Stimulated activated CD4-positive, alpha-beta T cell treated with anti-CD3 and anti-CD28 coated beads, Interleukin-1b, Interleukin-23, amount 100 ng/mL, for 1 hour (primary cell): ENCODE results near the gene ACOT9.
"Not testable (repeated sequence)": the region's sequence is repeated elsewhere in the genome, so short reads cannot be mapped to it uniquely, and the experiment has no call there.

ENCODE experiments used
- DNase-seq, 2 donors: peaks; one replicate each; pipeline ENCODE4 v3.0.0-alpha.2; 2020; ENCODE audit warnings: low read depth in 2 of 2

ACOT9 gene, protein sequence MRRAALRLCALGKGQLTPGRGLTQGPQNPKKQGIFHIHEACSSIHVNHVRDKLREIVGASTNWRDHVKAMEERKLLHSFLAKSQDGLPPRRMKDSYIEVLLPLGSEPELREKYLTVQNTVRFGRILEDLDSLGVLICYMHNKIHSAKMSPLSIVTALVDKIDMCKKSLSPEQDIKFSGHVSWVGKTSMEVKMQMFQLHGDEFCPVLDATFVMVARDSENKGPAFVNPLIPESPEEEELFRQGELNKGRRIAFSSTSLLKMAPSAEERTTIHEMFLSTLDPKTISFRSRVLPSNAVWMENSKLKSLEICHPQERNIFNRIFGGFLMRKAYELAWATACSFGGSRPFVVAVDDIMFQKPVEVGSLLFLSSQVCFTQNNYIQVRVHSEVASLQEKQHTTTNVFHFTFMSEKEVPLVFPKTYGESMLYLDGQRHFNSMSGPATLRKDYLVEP

DNA sequence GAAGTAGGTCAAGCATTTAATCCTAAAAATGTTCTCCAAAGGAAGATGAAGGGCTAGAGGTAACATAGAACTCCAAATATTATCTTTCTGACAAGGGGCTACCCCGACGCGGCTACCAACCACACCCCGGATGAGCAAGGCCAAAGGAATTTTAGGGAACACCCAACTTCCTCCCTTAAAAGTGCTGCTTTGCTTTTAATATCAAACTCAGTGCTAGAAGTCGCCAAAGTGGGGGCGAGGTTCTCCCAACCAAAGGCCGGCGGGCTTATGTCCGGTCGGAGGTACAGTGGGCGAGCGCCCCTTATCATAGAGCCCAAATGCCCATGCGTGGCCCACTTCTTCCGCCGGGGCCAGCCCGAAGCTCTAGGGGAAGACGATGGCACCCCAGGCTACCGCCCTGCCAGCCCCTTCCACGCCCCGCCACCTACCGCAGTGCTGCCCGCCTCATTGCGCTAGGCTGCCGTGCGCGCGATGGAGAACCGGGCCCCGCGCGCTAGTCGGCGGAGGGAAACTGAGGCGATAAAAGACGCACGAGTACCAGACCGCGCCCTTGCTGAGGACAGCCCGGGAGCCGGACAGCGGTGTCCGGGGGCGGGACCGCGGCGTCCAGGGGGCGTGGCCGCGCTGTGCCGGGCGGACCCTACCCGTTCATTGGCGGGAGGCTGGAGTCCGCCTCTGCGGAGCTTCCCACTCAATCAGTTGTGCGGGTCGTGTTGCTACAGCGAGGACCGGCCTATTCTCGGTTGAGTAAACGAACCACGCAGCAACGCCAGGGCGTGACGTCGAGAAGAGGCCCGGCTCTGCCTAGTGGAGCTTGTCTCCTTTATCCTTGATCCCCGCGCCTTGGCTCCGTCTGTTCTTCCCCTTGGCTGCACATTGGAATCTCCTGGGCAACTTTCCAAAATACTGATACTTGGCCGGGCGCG is at the start of gene ACOT9:
Gene ACOT9 (minus strand): TSS at position 580 of the 926 bp plus-strand sequence. CDS start 132 bp downstream, at position 448.
- DNase-seq = peak; percentile 6 to 19

DNA sequence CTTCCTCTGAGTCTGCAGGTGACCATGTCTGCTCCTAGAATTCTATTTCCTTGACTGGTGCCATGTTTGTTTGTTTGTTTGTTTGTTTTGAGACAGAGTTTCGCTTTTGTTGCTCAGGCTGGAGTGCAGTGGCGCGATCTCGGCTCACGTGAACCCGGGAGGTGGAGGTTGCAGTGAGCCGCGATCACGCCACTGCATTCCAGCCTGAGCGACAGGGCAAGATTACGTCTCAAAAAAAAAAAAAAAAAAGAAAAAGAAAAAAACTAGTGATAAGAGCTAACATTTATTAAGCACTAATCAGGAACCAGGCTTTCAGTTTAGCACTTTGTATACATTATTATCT is 47.0 kb upstream of the ACOT9 start:
- DNase-seq = no peak

DNA sequence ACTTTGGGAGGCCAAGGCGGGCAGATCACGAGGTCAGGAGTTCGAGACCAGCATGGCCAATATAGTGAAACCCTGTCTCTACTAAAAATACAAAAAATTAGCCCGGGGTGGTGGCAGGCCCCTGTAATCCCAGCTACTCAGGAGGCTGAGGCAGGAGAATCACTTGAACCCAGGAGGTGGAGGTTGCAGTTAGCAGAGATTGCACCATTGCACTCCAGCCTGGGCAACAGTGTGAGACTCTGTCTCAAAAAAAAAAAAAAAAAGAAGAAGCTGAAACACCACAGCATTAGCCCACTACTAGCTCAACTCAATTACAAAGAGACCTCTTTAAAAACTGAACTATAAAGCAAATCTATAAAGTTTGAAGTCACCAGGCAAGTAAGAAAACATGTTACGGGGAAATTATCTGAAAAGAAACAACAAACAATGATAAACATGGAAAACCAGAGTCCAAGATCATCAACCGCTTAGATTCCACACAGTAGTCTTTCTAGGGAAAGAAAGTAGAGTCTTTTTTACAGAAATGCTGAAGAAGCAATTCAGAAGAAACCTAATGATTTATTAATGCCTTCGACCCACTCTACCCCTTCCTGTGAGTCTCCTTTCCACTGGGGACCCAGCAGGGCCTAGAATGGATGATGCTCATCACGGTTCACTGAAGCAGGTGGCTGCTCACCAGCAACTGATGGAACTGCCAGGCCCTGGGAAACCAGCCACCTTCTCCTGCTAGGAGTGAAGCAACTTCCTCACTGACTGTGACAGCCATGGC is 46.5 kb upstream of the ACOT9 start:
- no peak for DNase-seq

DNA sequence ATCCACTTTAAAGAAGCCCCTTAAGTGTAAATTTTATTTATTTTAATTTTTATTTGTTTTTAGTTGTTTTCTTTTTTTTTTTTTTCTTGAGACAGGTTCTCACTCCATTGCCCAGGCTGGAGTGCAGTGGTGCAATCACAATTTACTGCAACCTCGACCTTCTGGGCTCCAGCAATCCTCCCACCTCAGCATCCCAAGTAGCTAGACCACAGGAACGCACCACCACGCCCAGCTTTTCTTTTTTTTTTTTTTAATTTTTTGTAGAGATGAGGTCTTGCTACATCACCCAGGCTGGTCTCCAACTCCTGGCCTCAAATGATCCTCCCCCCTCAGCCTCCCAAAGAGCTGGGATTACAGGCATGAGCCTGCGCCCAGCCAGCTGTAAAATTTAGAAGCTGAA is 45.9 kb upstream of the ACOT9 start:
- DNase-seq = no peak

DNA sequence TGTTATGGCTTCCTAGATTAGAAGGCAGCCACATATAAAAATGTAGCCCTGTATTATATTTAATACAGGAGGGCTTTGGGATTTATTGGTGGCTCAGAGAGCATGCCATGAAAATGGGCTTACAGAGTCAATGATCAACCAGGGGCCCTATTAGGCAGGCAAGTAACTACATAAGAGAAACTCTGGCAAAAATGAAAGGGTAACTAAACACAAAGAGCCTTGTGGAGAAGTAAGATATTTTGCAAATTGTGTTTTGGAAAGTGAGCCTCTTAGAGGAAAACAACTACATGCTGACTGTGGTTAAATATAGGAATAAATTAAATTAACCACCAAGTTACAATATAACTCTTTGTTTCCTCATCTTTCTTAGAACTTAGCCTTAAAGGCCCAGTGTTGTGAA is 45.4 kb upstream of the ACOT9 start:
- no peak for DNase-seq

DNA sequence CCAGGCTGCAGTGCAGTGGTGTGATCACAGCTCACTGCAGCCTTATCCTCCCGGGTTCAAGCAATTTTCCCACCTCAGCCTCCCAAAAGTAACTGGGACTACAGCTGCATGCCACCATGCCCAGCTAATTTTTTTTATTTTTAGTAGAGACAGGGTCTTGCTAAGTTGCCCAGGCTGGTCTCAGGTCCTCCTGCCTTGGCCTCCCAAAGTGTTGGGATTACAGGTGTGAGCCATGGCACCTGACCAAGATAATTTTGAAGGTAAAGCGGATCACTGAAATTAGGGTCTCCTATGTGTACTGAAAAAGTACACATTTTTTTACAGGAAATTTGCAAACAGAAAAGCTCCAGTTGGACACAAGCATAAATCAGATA is 44.7 kb upstream of the ACOT9 start:
- DNase-seq = no peak

DNA sequence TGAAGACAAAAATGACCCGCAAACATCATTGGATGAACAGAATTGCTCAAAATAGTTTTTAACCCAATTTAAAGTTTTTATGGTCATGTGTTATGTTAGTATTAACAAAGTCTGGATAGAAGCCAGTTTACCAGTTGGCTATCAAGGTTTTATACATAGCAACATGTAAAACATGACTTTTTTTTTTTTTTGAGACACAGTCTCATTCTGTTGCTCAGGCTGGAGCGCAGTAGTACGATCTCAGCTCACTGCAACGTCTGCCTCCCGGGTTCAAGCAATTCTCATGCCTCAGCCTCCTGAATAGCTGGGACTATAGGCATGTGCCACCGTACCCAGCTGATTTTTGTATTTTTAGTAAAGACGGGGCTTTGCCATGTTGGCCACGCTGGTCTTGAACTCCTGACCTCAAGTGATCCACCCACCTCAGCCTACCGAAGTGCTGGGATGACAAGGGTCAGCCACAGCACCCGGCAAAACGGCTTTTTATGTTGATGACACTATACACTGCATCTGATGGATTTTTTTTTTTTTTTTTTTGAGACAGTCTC is 43.3 kb upstream of the ACOT9 start:
- no peak for DNase-seq

DNA sequence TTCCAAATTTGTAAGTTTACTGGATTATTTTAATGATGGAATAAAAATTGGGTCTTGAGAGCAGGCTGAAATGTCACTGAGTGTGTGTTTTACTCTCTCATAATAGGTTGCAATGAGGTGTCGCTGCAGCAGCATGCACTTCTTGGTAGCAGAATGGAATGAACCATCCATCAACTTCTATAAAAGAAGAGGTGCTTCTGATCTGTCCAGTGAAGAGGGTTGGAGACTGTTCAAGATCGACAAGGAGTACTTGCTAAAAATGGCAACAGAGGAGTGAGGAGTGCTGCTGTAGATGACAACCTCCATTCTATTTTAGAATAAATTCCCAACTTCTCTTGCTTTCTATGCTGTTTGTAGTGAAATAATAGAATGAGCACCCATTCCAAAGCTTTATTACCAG is 42.5 kb upstream of the ACOT9 start:
- DNase-seq = no peak

DNA sequence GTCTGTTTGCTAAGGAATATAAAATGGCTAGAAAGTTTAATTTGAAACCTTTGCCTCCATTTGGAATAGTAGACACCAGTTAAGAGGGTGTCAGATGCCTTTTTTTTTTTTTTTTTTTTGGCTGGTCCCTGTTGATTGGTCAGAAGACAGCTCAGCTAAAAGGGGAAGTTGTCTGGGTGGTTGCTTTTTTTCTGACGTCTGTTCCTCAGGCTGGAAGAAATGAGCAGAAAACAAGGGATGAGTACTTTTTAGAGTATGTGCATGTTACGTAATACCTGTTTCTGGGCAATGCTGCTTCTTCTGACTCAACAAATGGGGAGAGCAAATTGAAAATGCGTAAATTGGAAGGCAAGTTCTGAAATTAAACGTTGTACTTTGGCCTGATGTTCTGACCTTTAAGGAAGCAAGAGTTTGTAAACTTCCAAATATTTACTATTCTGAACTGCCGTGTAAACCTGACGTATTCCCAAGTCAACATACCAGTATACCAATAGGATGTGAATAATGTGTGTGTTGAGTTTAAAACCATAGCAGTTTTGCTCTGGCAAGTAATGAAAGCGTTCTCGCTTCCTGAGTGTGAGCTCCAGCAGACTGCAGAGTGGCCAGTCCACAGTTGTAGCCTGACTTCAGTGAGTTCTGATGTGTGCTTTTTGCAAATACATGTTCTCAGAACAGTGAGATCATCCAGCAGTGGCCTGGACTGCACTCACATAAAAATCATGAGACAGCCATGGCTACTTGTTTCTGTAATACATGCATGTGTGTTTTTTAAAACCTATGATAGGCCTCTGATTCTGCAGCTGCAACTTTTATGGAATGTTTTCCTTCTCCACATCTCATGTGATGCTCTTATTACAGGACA is 41.6 kb upstream of the ACOT9 start:
- no peak for DNase-seq

DNA sequence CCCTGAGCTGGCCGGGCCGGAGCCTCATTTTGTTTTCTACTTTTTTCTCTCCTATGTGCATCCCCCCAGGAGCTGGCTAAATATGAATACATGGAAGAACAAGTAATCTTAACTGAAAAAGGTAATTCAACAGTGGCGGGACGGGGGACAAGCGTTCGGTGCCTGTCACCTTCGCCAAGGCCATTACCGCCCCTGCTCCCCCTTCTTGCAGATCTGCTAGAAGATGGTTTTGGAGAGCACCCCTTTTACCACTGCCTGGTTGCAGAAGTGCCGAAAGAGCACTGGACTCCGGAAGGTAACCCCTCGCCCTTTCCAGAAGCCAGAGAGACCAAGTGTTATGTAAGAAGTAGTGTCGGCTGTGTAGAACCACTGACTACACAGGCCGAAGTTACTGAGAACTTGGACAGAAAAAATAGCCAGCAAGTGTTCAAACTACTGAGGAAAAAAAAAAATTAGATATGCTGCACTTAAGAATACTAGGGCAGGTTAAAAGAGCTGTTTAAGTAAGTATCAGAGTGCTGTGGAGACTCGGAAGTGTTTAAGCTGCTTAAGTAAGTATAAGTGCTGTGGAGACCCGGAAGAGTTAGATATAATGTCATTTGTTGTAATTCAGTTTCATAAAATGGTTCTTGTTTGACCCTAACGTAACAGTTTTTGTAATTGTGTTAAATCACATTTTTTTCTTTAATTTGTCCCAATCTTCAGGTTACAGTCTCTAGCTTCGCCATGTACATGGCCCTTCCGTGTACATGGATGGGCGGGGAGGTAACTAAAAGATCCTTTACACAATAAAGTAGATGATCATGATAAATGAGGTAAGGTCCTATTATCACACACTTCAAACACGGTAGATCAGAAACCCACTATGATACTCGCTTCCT is 40.8 kb upstream of the ACOT9 start:
- DNase-seq = no peak

DNA sequence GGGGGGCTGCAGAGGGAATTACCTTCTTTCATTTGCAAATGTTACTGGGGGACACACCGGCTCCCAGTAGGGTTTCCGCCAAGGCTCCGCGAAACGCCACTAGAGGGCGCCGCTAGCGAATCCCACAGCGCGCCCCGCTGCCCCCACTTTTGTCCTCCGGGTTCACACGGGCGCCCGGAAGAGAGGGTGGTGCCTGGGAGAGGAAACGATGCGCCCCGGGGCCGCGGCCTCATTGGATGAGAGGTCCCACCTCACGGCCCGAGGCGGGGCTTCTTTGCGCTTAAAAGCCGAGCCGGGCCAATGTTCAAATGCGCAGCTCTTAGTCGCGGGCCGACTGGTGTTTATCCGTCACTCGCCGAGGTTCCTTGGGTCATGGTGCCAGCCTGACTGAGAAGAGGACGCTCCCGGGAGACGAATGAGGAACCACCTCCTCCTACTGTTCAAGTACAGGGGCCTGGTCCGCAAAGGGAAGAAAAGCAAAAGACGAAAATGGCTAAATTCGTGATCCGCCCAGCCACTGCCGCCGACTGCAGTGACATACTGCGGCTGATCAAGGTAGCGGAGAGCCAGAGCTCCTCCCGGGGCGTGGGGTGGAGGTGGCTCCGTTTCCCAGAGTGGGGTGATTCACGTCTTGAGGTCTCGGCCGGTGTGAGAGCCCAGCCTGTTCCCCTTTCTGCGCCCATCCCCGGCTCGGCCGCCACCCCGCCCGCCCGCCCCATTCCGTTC is 40.0 kb upstream of the ACOT9 start, which contains the start of gene SAT1:
Gene SAT1 (plus strand): TSS at position 311 of the 726 bp plus-strand sequence. CDS start 179 bp downstream, at position 490.
- DNase-seq = peak; percentile 77 to 83

DNA sequence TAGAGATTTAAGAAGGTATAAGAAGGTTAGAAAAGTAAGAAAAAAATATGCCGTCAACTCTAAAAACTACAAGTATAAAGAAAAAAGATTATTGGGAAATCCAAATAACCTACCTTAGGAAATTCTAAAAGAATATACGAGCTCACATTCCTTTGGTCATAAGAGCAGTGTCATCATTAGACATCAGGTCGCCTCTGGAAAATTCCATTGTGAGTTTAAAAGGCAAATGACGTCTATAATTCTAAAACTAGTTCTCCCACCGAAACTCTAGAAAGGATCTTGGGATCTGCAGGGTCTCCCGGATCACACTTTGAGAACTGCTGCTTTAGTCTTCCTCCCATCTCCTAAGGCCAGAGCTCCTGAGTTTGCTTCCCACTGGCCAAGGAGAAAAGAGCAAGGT is 39.4 kb upstream of the ACOT9 start:
- no peak for DNase-seq

DNA sequence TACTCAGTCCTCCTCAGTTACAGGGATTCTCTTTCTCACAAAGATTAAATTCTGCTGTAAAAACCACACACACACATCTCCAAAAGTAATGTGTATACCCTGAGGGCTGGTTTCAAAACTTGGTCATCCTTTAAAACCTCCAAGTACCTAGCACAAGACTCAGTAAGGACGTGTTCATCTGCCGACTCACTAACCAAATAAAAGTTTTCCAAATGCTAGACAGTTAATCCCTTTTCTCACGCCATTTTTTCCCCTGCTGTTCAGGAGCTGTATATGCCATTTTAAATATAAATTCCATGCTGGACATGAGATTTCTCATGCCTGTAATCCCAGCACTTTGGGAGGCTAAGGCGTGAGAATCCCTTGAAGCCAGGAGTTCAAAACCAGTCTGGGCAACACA is 35.9 kb upstream of the ACOT9 start:
- no peak for DNase-seq

DNA sequence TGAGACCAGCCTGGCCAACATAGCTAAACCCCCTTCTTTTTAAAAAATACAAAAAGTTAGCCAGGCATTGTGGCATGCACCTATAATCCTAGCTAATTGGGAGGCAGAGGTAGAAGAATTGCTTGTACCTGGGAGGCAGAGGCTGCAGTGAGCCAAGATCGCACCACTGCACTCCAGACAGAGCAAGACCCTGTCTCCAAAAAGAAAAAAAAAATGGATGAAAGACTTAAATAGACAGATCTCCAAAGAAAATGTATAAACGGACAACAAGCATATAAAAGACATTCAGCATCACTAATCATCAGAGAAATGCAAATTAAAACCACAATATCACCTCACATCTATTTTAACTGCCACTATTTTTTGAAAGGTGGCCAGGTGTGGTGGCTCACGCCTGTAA is 33.3 kb upstream of the ACOT9 start:
- DNase-seq = no peak

DNA sequence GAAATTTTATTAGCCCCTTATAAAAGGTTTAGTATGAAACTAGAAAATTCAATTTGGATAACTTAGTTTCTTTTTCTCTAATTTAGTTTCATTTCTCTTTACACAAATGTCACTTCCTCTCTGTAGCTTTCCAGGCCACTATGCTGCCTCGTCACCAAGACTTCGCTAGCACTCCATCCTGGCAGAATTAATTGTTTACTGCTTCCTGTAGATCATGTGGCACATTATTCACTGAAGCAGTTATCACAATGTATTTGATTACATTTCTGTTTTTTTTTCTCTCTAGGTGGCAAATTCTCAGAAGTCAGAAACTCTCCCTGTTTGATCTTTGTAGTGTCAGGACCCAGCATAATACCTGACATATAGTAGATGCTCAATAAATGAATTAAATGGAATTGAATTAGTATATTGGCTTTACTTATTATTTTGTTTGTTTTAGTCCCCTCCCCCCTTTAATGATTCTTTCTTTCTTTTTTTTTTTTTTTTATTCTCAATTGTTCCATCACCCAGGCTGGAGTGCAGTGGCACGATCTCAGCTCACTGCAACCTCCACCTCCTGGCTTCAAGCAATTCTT is 30.6 kb upstream of the ACOT9 start:
- no peak for DNase-seq

DNA sequence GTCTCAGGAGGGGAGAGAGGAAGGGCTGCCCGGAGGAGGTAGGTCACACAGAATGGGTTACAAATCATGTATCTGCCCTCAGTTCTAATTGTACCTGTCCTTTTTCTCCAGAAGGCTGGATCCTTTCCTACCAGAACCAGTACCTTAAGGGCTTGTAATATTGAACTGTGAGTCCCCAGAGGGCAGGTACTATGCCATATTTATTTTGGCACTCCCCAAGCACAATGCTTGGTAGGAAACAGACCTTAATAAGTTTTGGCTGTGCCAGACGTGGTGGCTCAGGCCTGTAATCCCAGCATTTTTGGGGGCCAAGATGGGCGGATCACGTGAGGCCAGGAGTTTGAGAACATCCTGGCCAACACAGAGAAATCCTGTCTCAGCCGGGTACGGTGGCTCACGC is 28.0 kb upstream of the ACOT9 start:
- DNase-seq = not testable (repeated sequence)

DNA sequence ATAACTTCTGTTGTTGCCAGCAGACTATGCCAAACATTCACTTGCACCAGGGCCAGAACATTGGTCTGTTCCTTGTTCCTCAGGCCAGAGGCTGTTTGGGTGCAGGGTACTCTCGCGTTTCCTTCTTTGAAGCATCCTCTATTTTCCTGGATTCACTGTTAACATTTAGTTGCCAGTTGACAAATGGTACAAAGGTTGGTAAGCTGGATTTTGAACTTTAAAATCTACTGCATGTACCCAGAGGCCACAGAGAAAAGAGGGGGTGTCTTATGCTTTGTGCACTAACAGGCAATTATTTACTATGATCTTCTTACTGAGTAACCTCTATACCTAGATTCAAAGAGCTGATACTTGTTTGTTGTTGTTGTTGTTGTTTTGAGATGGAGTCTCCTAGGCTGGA is 27.1 kb upstream of the ACOT9 start:
- DNase-seq = no peak

DNA sequence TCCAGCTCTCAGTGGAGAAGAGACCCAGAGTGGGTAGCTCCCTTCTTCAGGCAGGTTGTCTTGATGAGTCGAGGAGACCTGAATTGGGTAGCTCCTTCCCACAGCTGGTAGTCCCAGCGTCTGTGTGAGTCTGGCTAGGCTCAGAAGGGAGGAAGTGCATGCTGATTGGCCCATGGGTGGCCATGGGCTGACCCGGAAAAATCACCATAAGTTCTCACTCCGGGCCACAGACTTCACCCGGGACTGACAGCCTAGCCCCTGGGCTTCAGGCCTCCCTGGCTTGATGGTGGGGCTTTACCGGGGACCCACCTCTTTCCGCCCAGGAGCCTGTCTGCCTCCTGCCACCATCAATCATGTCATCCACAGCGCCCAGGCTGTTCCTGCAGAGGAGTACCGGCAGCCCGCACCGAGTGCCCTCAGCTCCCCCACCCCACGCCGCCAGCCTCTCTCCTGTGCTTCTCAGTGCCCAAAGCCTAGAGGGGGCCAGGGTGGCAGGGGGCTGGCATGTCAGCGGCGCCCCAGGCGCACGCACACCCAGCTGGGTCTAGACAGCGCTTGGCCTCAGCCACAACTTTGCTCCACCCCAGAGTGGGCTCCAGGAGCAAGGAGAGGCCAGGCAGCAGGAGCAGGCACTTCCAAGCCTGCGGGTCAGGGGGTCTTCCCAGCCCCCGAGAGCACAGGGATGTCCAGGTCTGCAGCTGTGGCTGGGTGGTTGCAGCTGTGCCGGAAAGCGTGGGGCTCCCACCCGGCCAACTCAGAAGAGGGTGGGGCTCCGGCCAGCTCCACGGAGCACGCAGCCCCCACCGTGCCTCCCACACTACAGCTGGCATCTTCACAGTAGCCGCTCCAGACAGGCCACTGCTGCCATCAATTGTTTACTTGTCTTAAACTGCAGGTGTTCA is 23.8 kb upstream of the ACOT9 start:
- DNase-seq = no peak
